ENCODE results near the gene IGF2BP2.

- TF ChIP-seq EZH2 (IDR thresholded peaks at IDR 0.05; ENCODE audit: low read depth, low read length, severe bottlenecking): no peak
- no peak for TF ChIP-seq CTCF (IDR thresholded peaks at IDR 0.05; ENCODE audit: control extremely low read depth in 1 of 3, insufficient read depth in 1 of 3, low read depth in 1 of 3, low read length in 3 of 3)
- no peak for TF ChIP-seq E2F6 (IDR thresholded peaks at IDR 0.05)
- no peak for TF ChIP-seq POLR2AphosphoS5 (IDR thresholded peaks at IDR 0.05; ENCODE audit: low read depth, low read length)
- TF ChIP-seq BRCA1 (IDR thresholded peaks at IDR 0.05; ENCODE audit: low read depth, low read length): no peak
- TF ChIP-seq CREB1 (IDR thresholded peaks at IDR 0.05): no peak
- TF ChIP-seq SIN3A (conservative IDR thresholded peaks at IDR 0.05 in 1 of 2, IDR thresholded peaks at IDR 0.05 in 1 of 2; ENCODE audit: low read depth in 1 of 2, low read length in 2 of 2): no peak
- no peak for TF ChIP-seq ZNF274 (IDR thresholded peaks at IDR 0.05; ENCODE audit: borderline replicate concordance, extremely low read depth, low read length)
- no peak for TF ChIP-seq HDAC6 (IDR thresholded peaks at IDR 0.05; ENCODE audit: low read depth, low read length)
- no peak for TF ChIP-seq SRF (IDR thresholded peaks at IDR 0.05; ENCODE audit: low read depth, low read length)
Measured at GRCh38 chr3:185770109-185770508, 54.7 kb downstream of the IGF2BP2 start.

Data from H1 (cell line).